Ascending aorta (tissue), 2 donors: ENCODE results near the gene VANGL2. TPM values are rescaled to one million over a fixed set of nuclear protein-coding genes. Genes with fewer than 3 reads are reported as not detected.

Experiments
- DNase-seq, 2 donors: peaks; one replicate each; pipeline ENCODE4 v3.0.0-alpha.2; 2019; ENCODE audit warnings: low spot score in 2 of 2
- H3K27ac ChIP-seq, 2 donors: fragments of 200-600 bp; sonication (generic); one replicate each; pipeline ENCODE4 v1.5.1; 2016 to 2017; ENCODE audit warnings: mild to moderate bottlenecking in 1 of 2
- H3K27me3 ChIP-seq: fragments of 200-600 bp; sonication (generic); one replicate; pipeline ENCODE4 v1.5.1; 2017
- H3K36me3 ChIP-seq, 2 donors: fragments of 200-600 bp; sonication (generic); one replicate each; pipeline ENCODE4 v1.5.1; 2016
- H3K4me1 ChIP-seq, 2 donors: fragments of 200-600 bp; sonication (generic); one replicate each; pipeline ENCODE4 v1.5.1; 2016 to 2017; ENCODE audit warnings: mild to moderate bottlenecking in 1 of 2
- H3K4me3 ChIP-seq, 2 donors: fragments of 200-600 bp; sonication (generic); one replicate each; pipeline ENCODE4 v1.5.1; 2016 to 2017; ENCODE audit warnings: mild to moderate bottlenecking in 1 of 2
- H3K9me3 ChIP-seq, 2 donors: fragments of 200-600 bp; sonication (generic); one replicate each; pipeline ENCODE4 v1.5.1; 2016
- intact Hi-C: fragments of 100-400 bp; cut with DNase I; formaldehyde crosslinking; loops from one replicate; pipeline ENCODE4 v1.15.1; 2023
- total RNA-seq: library from RNA; depleted of rRNA; stranded (reverse); fragments of >200 nt; gene quantifications from one replicate; pipeline ENCODE4 v1.1.0, GENCODE V29; 2016
- TF ChIP-seq, protein P1 (sequence below), 3 experiments: fragments of 200-600 bp in 2 of 3; fragments of 450-650 bp in 1 of 3; sonication (generic) in 2 of 3; IDR thresholded peaks; one replicate each; pipeline ENCODE4 v1.5.1; 2016 to 2019; ENCODE audit warnings: antibody characterized with exemption in 3 of 3, mild to moderate bottlenecking in 1 of 3, moderate library complexity in 1 of 3

VANGL2 gene
- total RNA-seq, 1 donor from 2014 or later: 0.96 TPM

DNA sequence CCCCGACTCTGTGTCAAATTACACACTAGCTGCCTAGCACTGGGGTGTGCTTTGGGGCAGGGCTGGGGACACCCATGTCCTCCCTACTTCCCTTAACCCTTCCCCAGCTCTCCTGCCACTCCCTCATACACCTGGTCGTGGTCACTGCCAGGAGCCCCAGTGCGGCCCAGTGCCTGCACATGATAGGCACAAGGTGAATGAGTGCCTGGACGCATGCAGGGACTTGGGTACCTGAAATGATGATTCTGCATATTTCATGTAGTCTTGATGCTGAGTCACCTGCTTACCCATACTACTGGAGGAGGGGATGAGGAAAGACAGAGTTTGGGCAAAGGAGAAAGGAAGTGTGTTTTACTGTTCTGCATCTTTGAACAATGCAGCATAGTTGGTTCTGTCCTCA lies 1.5 kb upstream of the VANGL2 start:
- no peak for DNase-seq
- Histone ChIP-seq H3K4me1 (peaks cover 5 to 7% of the 10 kb centered on the region in 2 donors), H3K4me3 (no peak overlapping the region), H3K27ac (no peak overlapping the region), H3K9me3 (no peaks in the 10 kb centered on the region), H3K36me3 (no peaks in the 10 kb centered on the region), H3K27me3 (peaks cover 4% of the 10 kb centered on the region)
- intact Hi-C loops: no loop called here
- TF ChIP-seq, protein P1, sequence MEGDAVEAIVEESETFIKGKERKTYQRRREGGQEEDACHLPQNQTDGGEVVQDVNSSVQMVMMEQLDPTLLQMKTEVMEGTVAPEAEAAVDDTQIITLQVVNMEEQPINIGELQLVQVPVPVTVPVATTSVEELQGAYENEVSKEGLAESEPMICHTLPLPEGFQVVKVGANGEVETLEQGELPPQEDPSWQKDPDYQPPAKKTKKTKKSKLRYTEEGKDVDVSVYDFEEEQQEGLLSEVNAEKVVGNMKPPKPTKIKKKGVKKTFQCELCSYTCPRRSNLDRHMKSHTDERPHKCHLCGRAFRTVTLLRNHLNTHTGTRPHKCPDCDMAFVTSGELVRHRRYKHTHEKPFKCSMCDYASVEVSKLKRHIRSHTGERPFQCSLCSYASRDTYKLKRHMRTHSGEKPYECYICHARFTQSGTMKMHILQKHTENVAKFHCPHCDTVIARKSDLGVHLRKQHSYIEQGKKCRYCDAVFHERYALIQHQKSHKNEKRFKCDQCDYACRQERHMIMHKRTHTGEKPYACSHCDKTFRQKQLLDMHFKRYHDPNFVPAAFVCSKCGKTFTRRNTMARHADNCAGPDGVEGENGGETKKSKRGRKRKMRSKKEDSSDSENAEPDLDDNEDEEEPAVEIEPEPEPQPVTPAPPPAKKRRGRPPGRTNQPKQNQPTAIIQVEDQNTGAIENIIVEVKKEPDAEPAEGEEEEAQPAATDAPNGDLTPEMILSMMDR (IDR thresholded peaks at IDR 0.05): no peak

DNA sequence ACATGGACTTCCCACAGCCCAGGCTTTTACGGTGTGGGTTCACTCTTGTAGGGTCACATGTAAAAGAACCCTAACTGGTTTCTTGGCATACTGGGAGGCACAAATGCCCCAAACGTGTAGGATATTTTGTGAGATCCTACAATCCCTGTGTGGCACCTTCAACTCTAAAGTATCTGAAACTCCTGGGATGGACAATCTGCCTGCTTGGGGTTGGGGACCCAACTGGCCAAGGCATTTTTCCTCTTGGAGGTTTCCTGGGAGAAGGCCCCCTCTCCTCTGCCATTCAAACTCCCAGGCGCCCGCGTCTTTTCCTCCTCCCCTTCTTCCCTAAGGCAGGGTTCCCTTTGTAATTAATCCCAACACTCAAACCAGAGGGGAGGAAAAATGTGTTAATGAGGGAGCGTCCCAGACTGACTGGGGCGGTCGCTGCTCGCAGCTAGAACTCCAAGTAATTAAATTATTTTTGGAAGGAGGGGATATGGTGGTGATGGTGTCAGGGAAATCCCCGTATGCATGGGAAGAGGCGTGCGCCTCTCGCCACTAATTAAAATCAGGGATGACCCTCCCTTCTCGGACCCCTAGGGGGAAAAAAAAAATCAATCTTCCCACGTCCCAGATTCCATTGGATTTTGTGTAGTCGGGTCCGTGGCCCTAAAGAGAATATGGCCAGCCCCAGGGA lies 681 bp upstream of the VANGL2 start:
- no peaks in the 10 kb centered on the region for H3K36me3 ChIP-seq
- TF ChIP-seq, protein P1 (IDR thresholded peaks at IDR 0.05): no peak
- H3K4me3 ChIP-seq: peak overlapping the region; percentile 52 to 72
- no peak for DNase-seq
- intact Hi-C loops: no loop called here
- no peak overlapping the region for H3K27ac ChIP-seq
- peaks cover 4% of the 10 kb centered on the region for H3K27me3 ChIP-seq
- peaks cover 5 to 7% of the 10 kb centered on the region in 2 donors for H3K4me1 ChIP-seq
- no peaks in the 10 kb centered on the region for H3K9me3 ChIP-seq

DNA sequence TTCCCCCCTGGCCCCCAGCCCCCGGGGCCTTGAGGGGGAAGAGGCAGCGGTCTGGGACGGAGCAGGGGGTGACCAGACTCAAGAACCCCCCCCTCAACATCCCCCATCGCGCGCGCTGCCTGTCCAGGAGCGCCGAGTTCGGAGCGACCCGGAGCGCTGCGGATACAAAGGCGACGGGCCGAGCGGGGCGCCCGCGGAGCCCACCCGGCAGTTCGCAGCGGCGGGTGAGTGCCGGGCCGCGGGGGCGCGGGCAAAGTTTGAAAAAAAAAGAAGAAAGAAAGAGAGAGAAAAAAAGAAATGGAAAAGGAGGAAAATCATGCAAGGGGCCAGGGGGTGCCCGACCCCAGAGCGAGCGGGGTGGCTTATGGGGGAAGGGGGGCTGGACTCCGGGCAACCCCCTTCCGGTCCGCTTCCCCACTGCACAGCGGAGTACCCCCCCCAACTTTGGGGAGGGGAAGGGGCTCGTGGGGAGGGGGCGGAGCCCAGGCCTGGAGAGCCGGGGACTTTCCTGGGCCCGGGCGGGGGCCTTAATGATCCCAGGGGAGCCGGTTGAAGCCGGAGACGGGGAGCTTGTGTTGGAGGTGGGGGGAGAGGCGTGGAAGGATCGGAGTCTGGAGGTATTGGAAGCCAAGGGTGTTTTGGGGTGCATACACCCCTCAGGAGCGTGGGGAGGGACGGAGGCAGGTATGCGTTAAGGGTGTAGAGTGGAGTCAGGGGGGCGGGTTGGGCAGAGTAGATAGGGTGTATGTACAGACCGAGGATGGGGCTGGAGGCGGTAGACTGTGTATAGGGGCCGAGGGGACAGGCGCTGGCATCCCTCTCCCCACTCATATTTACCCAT lies 502 bp downstream of the VANGL2 start:
- Histone ChIP-seq H3K4me3 (peak overlapping the region; percentile 52 to 72), H3K27ac (no peak overlapping the region), H3K4me1 (peaks cover 5 to 7% of the 10 kb centered on the region in 2 donors), H3K27me3 (peaks cover 4% of the 10 kb centered on the region), H3K9me3 (no peaks in the 10 kb centered on the region), H3K36me3 (no peaks in the 10 kb centered on the region)
- no peak for DNase-seq
- TF ChIP-seq, protein P1 (IDR thresholded peaks at IDR 0.05): no peak
- intact Hi-C loops: no loop called here

DNA sequence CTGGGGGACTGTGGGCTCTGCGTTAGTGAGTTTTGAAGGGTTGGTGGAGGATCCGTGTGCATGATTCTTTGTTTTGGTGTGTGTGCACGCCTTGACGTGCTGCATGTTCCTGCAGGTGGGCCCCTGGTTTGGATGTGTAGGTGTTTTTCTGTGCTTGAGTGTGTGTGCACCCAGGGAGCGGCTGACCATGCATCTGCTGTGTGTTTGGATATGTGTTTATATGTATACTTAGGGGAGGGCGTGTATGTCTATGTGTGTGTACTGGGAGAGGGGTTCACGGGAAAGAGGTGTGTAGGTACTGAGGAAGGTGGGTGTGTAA lies 1.1 kb downstream of the VANGL2 start:
- H3K9me3 ChIP-seq: no peaks in the 10 kb centered on the region
- intact Hi-C loops: no loop called here
- DNase-seq: no peak
- peaks cover 4% of the 10 kb centered on the region for H3K27me3 ChIP-seq
- H3K4me3 ChIP-seq: peak overlapping the region in 1 of 2 donors; percentile 72
- no peak overlapping the region for H3K27ac ChIP-seq
- H3K4me1 ChIP-seq: peaks cover 5 to 7% of the 10 kb centered on the region in 2 donors
- no peaks in the 10 kb centered on the region for H3K36me3 ChIP-seq
- TF ChIP-seq, protein P1 (IDR thresholded peaks at IDR 0.05): no peak

DNA sequence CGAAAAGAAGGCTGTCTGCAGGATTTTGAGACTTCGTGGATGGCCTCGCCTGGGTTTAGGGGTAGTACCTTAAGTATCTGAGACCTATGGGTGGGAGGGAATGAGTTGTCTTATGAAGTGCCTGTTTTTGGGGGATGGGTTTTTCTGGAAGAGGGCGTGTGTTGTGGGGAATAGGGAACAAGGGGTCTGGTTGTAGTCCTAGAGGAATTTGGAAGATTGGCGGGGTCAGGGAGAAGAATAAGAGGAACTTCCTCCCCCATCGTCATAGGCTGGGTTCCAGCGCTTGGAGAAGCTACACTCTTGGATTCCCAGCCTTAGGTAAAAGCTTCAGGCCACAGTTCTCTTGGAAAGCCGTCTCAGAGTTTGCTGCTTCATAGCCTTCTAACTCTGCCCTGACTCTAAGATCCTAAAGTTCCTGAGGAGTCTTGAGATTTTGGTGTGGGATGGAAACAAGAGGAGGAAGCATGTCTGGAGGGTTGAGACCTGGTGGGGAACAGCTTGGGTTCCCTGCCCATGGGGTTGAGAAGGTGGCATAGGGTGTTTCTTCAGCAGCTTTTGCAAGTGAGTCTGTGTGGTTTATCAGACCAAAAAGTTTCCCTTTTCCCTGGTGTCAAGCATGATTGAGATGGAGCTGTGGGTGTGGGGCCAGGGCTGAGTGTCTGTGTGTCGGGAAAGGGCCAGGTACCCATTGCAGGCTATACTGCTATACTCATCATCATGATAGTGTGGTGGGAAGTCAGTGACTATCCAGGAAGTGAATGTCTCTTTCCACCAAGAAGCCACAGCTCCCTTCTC lies 1.8 kb downstream of the VANGL2 start:
- Histone ChIP-seq H3K36me3 (no peaks in the 10 kb centered on the region), H3K4me3 (no peak overlapping the region), H3K27me3 (peaks cover 4% of the 10 kb centered on the region), H3K27ac (no peak overlapping the region), H3K9me3 (no peaks in the 10 kb centered on the region), H3K4me1 (peaks cover 5 to 7% of the 10 kb centered on the region in 2 donors)
- DNase-seq: no peak
- TF ChIP-seq, protein P1 (IDR thresholded peaks at IDR 0.05): no peak
- intact Hi-C loops: no loop called here
